ENCODE data around the gene ZNF33A.
"Not testable (repeated sequence)": the region's sequence is repeated elsewhere in the genome, so short reads cannot be mapped to it uniquely, and the experiment has no call there.

The ZNF33A gene

GRCh38 chr10:37991655-37992054 lies 18.8 kb upstream of the ZNF33A start:
- Histone ChIP-seq H3F3A (ENCODE audit: control insufficient read depth, insufficient read depth) (no peaks in the 10 kb centered on the region), H3K9me3 (ENCODE audit: control insufficient read depth, insufficient read depth, low read length) (no peaks in the 10 kb centered on the region), H3K4me3 (ENCODE audit: low read length) (no peak overlapping the region), H3K27me3 (ENCODE audit: control insufficient read depth, low read length) (no peaks in the 10 kb centered on the region), H4K20me1 (ENCODE audit: control insufficient read depth, insufficient read depth, low read depth, low read length) (no peaks in the 10 kb centered on the region), H3K4me1 (ENCODE audit: control insufficient read depth, low read length) (no peaks in the 10 kb centered on the region), H3K9me2 (replicated peaks; ENCODE audit: control insufficient read depth, low read length) (no peaks in the 10 kb centered on the region), H3K27ac (ENCODE audit: low read depth, low read length) (no peak overlapping the region), H3K4me2 (ENCODE audit: low read length) (no peak overlapping the region), H3K79me2 (ENCODE audit: control insufficient read depth, low read length) (no peaks in the 10 kb centered on the region), H3K36me3 (ENCODE audit: control insufficient read depth, low read length) (no peaks in the 10 kb centered on the region)
- TF ChIP-seq EZH2phosphoT487 (IDR thresholded peaks at IDR 0.05; ENCODE audit: borderline replicate concordance, low read length) = no peak

GRCh38 chr10:37992083-37992482 lies 18.4 kb upstream of the ZNF33A start:
- Histone ChIP-seq H3K4me3 (ENCODE audit: low read length) (no peak overlapping the region), H3K9me2 (replicated peaks; ENCODE audit: control insufficient read depth, low read length) (no peaks in the 10 kb centered on the region), H3K4me2 (ENCODE audit: low read length) (no peak overlapping the region), H4K20me1 (ENCODE audit: control insufficient read depth, insufficient read depth, low read depth, low read length) (no peaks in the 10 kb centered on the region), H3K27ac (ENCODE audit: low read depth, low read length) (no peak overlapping the region), H3F3A (ENCODE audit: control insufficient read depth, insufficient read depth) (no peaks in the 10 kb centered on the region), H3K9me3 (ENCODE audit: control insufficient read depth, insufficient read depth, low read length) (no peaks in the 10 kb centered on the region), H3K4me1 (ENCODE audit: control insufficient read depth, low read length) (no peaks in the 10 kb centered on the region), H3K27me3 (ENCODE audit: control insufficient read depth, low read length) (no peaks in the 10 kb centered on the region), H3K79me2 (ENCODE audit: control insufficient read depth, low read length) (no peaks in the 10 kb centered on the region), H3K36me3 (ENCODE audit: control insufficient read depth, low read length) (no peaks in the 10 kb centered on the region)
- TF ChIP-seq EZH2phosphoT487 (IDR thresholded peaks at IDR 0.05; ENCODE audit: borderline replicate concordance, low read length) (no peak), CTCF (IDR thresholded peaks at IDR 0.05; ENCODE audit: low read depth, low read length, poor library complexity, severe bottlenecking) (no peak)

GRCh38 chr10:37998920-37999319 lies 11.6 kb upstream of the ZNF33A start:
- not testable (repeated sequence) for H3F3A ChIP-seq (ENCODE audit: control insufficient read depth, insufficient read depth); H3K4me3 ChIP-seq (ENCODE audit: low read length); H3K9me2 ChIP-seq (replicated peaks; ENCODE audit: control insufficient read depth, low read length); H3K79me2 ChIP-seq (ENCODE audit: control insufficient read depth, low read length); H3K27ac ChIP-seq (ENCODE audit: low read depth, low read length); H3K4me2 ChIP-seq (ENCODE audit: low read length); H3K9me3 ChIP-seq (ENCODE audit: control insufficient read depth, insufficient read depth, low read length); H3K4me1 ChIP-seq (ENCODE audit: control insufficient read depth, low read length); H3K27me3 ChIP-seq (ENCODE audit: control insufficient read depth, low read length); H4K20me1 ChIP-seq (ENCODE audit: control insufficient read depth, insufficient read depth, low read depth, low read length); H3K36me3 ChIP-seq (ENCODE audit: control insufficient read depth, low read length)

- H4K20me1 ChIP-seq (ENCODE audit: control insufficient read depth, insufficient read depth, low read depth, low read length); H3K9me3 ChIP-seq (ENCODE audit: control insufficient read depth, insufficient read depth, low read length); H3K9me2 ChIP-seq (replicated peaks; ENCODE audit: control insufficient read depth, low read length); H3K4me1 ChIP-seq (ENCODE audit: control insufficient read depth, low read length); H3K79me2 ChIP-seq (ENCODE audit: control insufficient read depth, low read length); H3K27me3 ChIP-seq (ENCODE audit: control insufficient read depth, low read length); H3K27ac ChIP-seq (ENCODE audit: low read depth, low read length); H3K4me2 ChIP-seq (ENCODE audit: low read length); H3K4me3 ChIP-seq (ENCODE audit: low read length); H3F3A ChIP-seq (ENCODE audit: control insufficient read depth, insufficient read depth); H3K36me3 ChIP-seq (ENCODE audit: control insufficient read depth, low read length): not testable (repeated sequence)
Measured at GRCh38 chr10:38000474-38000873, 10.0 kb upstream of the ZNF33A start.

GRCh38 chr10:38003026-38003425 lies 7.4 kb upstream of the ZNF33A start:
- Histone ChIP-seq H3F3A (ENCODE audit: control insufficient read depth, insufficient read depth) (no peaks in the 10 kb centered on the region), H3K4me1 (ENCODE audit: control insufficient read depth, low read length) (no peaks in the 10 kb centered on the region), H3K79me2 (ENCODE audit: control insufficient read depth, low read length) (no peaks in the 10 kb centered on the region), H3K27me3 (ENCODE audit: control insufficient read depth, low read length) (no peaks in the 10 kb centered on the region), H3K9me3 (ENCODE audit: control insufficient read depth, insufficient read depth, low read length) (no peaks in the 10 kb centered on the region), H3K27ac (ENCODE audit: low read depth, low read length) (no peak overlapping the region), H3K36me3 (ENCODE audit: control insufficient read depth, low read length) (no peaks in the 10 kb centered on the region), H3K4me2 (ENCODE audit: low read length) (no peak overlapping the region), H3K4me3 (ENCODE audit: low read length) (no peak overlapping the region), H4K20me1 (ENCODE audit: control insufficient read depth, insufficient read depth, low read depth, low read length) (no peaks in the 10 kb centered on the region), H3K9me2 (replicated peaks; ENCODE audit: control insufficient read depth, low read length) (no peaks in the 10 kb centered on the region)
- TF ChIP-seq EZH2phosphoT487 (IDR thresholded peaks at IDR 0.05; ENCODE audit: borderline replicate concordance, low read length) = no peak
- no peak for TF ChIP-seq CTCF (IDR thresholded peaks at IDR 0.05; ENCODE audit: low read depth, low read length, poor library complexity, severe bottlenecking)

Data from DOHH2 (cell line).